Eye (tissue), 1 donor: ENCODE data around the gene MEDAG.
A peak's percentile ranks its signal among the peaks of the same experiment; 100 is the strongest.
"Not testable (repeated sequence)": the region's sequence is repeated elsewhere in the genome, so short reads cannot be mapped to it uniquely, and the experiment has no call there.

Experiments used
- DNase-seq: peaks from one replicate; pipeline ENCODE4 v3.0.0-alpha.2; 2015

MEDAG gene

DNA sequence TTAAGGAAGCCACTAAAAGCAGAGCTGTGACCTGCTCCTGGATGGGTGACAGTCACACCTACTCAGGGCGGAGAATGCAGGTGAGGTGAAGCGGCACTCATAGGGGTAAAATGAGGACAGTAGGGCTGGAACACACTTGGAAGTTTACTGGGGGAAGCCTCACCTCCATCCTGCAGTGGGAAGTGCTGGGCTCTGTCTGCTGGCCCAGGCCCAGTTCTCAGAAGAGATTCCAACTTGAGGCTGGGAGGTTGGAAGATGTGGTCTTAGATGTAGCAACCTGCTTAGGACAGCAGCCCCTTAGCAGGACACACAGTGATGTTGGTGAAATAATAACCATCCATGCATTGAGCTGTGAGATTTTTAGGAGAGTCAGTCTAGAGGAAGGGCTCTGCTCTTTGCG, 4.6 kb downstream of the MEDAG start:
- no peak for DNase-seq

DNA sequence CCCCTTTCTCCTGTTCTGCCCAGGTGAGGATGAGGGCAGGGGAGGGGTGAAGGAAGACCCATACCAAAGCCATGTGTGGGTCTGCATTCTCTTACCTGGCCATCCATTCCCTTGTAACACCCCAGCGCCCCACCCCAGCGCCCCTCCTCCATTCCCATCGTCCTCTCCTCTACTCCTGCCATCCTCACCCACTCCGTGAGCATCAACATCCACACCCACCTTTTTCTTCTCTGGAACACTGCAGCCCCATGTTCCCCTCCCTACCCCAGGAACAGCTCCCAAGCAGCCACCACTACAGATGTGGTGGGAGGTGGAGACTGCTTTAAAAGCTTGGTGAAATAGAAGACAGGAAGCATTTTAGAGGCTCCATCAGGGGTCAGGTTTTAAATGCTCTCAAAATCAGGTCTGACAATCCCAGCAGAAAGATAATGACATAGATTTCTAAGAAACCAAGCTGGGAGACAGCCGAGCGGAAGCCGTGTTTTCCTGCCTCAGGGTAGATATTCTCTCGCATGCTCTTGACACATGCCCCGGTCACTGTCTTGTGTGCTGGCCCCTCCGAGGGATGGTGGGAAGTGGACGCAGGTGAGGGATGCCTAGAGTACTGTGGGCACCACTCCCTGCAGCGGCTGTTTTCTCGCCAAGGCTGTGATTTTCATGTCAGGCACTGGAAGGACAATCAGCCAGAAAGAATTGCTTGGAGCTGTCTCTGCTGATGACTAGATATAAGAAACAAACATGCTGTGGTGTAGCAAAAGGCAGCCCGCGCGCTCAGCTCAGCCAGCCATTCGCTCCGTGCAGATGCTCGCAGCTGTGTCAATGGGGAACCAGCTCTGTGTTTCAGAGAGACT, 9.8 kb downstream of the MEDAG start:
- DNase-seq, result peak; percentile 68

DNA sequence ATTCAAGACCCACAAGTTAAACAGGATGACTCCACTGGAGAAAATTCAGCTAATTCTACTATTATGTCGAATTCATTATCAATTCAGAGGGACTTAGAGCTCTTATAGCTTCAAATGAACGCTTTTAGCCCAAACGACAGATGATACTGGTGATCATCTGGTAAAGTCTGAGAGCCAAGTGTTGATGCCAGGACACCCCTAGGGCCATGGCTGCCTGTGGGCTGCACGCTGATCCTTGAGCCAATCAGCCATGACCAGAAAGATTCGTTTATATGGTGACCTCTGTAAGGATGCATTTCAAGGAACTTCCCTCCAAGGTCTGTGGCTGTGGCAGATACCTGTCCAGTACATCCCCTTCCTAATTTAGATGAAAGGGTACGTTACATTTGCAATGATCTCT, 10.9 kb downstream of the MEDAG start:
- DNase-seq, result no peak

DNA sequence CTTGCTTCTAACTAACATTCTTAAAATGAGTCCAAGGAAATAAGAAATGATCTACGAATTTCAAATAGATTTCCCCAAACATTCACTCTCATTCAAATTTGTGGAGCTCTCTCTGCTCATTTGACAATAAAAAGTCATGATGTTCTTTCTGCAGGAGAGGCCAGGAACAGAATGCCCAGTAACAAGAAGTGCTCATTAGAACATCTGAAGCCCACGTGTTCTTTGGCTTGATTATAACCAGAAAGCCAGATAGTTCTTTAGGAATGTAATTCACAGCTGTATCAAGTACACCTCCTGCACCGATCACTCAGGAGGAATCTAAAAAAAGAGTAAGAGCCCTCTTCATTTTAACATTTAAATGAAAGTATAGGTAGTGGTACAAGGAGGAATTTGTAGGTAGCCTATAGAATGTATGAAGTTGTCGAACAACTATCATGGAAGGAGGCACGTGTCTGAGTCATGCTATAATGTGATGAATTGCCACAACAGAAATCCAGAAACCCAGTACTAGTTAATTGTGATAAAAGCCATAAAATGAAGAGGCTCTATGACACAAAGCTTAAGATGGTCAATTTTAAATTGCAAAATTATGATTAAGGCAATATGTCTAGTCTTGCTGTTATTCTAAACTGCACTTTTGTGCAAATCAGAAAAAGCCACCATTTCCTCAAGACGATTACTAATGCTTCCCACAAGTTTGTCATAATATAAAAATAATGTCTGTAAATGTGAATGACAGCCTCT, 12.8 kb downstream of the MEDAG start:
- DNase-seq, result no peak

DNA sequence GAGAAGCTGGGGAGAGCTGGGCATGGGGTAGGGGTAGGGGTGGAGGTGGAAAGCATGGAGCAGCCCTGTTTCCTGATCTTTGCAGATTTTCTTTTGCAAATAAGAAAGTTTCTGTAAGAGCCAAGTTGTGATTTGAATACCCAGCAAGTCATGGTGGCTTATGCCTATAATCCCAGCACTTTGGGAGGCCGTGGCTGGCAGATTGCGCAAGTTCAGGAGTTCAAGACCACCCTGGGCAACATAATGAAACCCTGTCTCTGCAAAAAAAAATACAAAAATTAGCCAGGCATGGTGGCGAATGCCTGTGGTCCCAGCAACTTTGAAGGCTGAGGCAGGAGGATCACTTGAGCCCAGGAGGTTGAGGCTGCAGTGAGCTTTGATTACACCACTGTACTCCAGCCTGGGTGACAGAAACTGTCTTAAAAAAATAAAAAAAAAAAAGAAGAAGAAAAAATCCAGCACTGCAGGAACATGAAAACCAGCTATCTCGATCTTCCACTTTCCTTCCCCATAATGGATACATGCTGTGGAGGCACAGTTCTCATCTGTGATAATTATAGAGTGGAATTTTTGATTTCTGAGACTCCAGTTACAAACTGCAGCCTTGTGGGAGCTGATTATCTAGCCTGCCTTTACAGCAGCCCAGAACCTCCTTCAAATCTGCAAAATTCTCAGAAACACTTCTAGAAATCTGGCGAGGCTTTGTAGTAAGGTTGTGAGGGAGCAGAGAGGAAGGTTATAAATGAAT, 14.3 kb downstream of the MEDAG start:
- no peak for DNase-seq

DNA sequence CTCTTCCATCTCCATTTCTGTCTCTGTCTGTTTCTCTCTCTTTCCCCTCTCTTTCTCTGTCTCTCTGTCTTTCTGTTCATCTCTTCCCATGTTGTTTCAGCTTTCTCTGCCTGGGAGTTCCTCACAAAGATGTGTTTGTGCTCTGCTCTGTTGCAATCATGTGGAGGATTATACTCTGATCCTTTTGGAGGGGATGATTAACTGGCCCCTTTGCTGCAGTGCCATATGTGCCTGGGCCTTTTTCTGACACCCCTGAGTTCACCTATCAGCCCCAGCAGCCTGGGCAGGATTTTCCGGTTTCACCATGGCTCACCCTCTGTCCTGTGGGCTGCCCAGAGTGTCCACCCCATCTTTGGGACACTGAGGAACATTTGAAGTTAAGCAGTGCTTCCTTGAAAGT, 17.3 kb downstream of the MEDAG start:
- no peak for DNase-seq

DNA sequence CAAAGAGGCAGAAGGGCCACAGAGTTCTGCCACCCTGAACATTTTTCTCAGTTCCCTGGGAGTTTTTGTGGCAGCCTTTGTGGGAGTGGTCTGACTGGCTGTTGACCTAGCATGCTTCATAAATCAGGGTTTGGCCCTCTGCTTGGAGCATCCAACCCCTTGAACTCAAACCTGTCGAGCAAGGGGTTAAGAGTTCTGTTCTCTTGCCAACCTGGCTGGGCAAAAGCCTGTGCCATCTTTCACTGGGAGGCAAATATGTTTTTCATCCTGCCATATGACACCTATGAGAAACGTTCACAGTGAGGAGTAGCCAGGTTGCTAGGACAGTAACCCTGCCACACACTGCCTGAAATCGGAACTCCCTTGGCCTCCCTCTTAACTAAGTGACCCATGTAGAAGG, 18.6 kb downstream of the MEDAG start:
- DNase-seq, result no peak

DNA sequence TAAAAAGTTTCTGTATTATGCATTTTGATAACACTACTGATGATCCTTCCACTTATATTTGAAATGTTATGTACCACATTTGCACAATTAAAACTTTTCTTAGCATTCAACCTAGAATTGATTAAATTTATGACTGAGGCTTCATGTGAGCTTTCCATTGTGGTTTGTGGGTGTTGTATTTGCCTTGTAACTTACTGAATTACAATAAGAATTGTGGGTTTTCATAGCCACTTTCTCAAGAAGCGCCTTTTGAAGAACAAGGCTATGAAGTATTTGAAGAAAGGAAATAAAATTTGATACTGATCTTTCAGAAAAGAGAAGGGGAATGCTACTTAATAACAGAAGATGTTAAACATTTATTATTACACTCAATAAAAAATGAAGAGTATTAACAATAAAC, 19.4 kb downstream of the MEDAG start:
- no peak for DNase-seq

DNA sequence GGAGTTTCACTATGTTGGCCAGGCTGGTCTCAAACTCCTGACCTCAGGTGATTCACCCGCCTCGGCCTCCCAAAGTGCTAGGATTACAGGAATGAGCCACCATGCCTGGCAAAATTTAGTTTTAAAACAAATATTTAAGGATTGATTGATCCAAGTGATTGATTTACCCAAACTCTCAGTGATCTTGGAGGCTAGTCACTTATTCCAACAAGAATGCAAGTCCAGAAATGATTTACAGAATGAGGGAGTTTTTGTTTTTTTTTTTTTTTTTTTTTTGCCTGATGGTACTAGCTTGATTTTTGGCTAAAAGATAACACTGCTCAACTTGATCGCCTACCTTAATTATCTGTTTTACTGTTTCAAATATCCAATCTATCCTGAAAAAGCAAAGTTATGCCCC, 20.7 kb downstream of the MEDAG start:
- no peak for DNase-seq

DNA sequence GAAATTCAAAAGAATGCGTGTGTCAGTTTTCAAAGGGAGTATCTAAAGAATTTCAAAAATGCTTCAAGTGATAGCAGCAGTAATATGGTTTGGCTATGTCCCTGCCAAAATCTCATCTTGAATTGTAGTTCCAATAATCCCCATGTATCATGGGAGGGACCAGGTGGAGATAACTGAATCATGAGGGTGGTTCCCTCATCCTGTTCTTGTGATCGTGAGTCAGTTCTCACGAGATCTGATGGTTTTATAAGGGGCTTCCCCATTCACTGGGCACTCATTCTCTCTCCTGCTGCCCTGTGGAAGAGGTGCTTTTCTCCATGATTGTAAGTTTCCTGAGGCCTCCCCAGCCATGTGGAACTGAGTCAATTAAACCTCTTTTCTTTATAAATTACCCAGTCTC, 21.1 kb downstream of the MEDAG start:
- DNase-seq, result not testable (repeated sequence)

DNA sequence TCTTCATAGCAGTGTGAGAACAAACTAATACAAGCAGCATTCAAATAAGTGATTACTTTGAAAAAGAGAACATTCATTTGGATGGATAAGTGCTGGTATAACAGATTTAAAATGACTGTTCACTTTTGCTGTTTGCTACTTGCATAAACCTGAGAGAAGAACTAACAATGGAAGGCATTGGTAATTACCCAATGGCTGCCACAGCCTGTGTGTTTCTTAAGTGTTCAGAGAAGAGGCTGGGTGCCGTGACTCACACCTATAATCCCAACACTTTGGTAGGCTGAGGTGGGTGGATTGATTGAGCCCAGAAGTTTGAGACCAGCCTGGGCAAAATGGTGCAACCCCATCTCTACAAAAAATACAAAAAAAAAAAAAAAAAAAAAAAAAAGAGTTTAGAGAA, 21.5 kb downstream of the MEDAG start:
- DNase-seq, result no peak

DNA sequence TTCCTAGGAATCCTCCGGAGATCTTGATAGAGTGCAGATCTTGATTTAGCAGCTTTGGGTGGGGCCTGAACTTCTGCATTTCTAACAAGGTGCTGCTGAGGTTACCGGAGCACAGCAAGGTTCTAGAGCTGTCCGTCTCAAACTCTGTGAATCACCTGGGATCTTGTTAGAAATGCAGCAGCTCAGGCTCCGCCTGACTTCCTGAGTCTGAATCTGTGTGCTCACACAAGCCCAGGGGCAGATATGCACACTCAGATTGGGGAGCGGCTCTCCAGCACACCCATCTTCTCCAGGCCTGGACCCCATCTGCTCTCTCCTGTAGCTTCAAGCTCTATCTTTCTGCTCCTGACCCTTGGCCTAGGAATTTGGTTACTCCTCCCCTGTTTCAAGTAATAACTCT, 22.9 kb downstream of the MEDAG start:
- DNase-seq, result no peak

DNA sequence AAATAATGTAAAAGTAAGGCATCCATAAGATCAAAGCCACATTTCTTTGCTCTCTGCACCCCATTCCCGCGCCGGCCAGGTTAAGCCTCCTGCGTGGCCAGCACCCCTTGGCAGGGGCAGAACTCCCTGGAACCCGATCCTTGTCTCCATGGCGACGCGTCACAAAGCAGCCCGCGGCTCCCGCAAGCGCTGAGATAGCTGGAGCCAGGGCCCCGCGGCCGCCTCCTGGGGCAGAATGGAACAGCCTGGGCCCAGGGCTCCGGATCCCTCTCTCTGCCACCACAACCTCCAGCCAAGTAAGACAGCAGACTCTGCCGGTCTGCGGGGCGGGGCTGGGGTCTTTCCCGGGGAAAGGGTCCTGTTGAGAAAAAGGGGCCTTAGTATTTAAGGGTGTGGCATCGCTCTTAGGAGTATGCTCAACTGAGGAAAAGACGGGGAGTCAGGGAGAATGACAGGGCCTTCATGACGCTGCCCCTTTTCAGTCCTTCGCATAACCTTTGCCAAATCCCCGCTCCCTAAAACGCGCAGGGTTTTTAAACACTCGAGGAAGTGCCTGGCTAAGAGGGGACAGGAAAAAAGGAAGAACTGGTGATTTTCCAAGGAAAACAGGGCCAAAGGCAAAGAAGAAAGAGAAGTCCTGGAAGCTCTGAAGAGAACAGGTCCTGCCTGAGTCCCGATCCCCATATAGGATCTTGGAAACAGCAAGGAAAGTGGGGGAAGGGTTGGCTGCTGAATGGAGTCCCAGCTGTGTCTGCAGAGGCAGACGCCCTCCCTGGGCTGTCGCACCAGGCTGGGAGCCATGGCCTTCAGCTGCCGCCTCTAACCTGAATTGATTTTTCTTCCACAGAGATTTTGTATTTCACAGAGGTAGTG, 26.6 kb downstream of the MEDAG start, which contains the start of gene TEX26:
Gene TEX26, plus strand, starts transcription at position 176 of the 873 bp plus-strand sequence. Its CDS starts 60 bp downstream, at position 236.
- DNase-seq, result peak; percentile 83

DNA sequence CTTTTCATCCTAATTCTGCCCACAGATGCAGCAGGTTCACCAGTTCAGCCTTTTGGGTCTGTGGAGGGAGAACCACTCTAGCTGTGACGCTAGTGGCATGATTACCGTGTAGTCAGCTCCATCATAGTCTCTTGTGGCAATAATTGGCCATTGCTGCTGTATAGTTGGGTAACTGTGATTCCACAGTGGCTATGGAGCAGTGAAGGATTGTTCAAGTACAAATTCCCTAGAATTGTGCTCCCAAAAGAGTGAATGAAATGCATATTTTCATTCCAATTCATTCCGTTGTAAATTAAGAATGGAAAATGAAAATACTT, 27.2 kb downstream of the MEDAG start:
- no peak for DNase-seq

DNA sequence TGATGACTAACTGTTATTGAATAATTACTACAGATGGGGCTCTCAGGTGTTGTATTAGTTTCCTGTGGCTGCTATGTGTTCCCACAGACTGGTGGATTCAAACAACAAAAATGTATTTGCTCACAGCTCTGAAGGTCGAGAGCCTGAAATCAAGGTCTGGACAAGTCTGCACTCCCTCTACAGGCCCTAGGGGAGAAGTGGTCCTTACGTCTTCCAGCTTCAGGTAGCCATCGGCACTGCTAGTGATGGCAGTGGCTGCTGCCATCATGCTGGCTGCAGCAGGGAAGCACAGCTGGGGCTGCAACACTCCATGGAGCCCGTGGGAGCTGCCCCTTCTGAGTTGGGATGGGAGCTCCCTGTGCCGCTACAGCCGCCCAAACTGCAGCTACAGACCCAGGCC, 28.3 kb downstream of the MEDAG start:
- peak; percentile 16 for DNase-seq

DNA sequence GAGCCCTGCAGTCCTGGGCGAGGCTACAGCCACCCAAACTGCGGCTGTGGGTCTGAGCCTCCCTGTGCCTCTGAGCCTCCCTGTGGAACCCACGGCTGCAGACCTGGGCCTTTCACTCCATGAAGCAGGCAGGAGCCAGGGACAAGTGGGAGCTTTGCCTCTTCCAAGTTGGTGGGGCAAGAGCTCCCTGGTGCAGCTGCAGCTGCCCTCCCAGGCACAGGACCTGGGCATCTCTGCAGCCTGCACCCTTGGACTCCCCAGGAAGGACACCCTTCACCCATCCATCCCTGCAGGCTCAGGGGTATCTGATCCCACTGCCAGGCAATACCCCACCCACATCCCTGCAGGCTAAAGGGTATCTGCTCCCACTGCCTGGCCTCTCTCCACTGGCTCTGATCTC, 28.7 kb downstream of the MEDAG start:
- no peak for DNase-seq

DNA sequence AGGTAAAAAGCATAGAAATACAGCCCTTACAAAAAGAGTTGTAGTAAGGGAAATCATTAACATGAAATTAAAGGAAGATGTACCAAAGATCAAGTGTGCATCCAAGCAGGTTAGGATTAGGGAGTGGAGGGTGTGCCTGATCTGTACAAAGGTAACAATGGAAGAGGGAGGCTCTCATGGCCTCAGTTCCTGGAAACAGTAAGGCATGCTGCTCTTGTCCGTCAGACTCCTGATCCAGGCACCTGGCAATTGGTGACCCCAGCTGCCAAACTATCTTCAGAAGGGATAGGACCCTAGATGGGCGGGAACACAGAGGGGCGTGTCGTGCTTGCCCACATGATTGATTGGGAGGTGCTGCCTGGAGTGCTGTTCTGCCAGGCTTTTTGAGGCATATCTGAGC, 30.9 kb downstream of the MEDAG start:
- DNase-seq, result no peak

DNA sequence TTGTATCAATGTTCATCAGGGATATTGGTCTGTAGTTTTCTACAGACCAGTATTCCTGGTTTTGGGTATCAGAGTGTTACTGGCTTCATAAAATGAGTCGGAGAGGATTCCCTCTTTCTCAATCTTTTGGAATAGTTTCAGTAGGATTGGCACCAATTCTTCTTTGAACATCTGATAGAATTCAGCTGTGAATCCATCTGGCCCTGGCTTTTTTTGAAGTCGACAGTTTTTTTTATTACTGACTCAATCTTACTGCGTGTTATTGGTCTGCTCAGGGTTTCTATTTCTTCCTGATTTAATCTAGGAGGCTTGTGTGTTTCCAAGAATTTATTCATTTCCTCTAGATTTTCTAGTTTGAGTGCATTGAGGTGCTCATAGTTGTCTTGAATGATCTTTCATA, 37.8 kb downstream of the MEDAG start:
- DNase-seq, result no peak

DNA sequence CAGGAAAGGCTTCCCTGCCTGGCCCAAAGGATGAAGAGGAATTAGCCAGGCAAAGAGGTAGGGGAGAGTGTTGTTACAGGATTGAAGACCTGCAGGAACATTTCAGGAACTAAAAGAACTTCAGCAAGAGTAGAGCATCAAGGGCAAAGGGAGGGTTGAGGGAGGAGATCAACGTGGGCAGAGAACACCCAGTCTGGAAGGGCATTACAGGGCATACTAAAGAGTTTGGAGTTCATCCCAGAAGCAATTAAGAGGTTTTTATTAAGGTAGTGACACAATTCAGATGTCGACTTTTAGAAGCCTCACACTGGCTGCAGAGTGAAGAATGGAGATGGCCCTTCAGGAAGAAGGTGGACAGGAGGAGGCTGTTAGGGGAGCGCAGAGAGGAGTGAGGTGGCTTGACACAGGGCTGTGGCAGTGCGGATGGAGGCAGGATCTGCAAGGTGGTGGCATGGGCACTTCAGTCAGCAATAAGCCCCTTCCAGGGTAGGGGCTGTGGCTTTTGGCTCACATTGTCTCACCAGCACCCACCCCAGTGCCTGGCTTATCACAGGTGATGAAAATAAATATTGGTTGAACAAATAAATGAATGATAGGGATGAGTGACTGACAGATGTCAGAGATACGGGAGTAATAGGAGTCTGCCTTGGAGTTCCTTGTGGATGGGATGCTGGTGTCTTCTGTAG, 51.3 kb downstream of the MEDAG start:
- DNase-seq, result no peak

DNA sequence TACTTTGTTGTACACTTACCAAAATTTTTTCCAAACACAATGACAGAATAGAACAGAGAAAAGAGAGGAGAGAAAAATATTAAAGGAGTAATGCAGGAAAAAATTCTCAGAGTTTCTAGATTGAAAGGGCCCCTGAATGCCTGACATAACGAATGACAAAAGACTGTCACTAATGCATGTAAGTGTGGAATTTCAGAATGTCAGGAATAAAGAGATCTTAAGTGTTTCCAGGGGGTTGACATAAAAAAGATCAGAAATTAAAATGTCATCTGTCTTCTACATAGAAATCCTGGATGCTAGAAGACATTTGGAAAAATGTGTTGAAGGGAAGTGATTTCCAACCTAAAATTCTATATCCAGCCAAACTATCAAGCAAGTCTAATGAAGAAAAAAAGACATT, 53.6 kb downstream of the MEDAG start:
- DNase-seq, result no peak

DNA sequence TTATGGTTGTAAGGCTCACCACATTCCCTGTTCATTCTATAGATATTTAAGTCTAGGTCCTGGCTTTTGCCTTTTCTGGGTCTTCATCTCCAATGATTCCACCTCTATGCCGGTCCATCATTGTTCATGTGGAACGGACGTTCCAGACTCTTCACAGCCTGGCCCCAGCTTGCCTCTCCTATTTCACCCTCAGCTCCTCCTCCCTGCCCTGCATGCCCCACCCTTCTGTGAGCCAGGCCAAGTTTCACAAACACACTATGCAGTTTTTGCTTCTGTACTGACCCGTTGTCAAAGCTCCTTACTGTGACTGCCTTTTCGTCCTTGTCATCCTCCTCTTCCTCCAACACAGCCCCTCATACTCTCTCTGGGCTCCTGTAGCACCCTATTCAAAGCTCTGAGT, 57.7 kb downstream of the MEDAG start:
- DNase-seq, result no peak

DNA sequence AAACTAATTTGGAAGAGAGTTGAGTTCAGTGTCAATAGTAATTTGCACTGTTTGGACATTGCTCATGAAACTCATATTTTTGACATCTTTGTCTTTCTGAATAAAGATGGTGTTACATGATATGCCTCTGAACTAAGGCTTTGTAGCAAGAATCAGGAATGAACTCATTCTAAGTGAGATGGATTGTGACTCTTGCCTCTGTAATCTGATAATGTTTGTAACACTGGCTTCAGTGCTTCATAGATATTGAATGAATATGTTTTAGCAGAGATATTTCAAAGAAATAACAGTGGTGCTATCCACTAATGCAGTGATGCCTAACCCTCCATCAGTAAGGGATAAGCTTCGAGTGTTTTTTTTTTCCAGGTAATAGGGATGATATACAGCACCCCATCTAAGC, 59.3 kb downstream of the MEDAG start:
- no peak for DNase-seq
